ENCODE results near the gene ASCC3. TPM values are rescaled to one million over a fixed set of nuclear protein-coding genes. Genes with fewer than 3 reads are reported as not detected.
"Not testable (repeated sequence)": the region's sequence is repeated elsewhere in the genome, so short reads cannot be mapped to it uniquely, and the experiment has no call there.

The ASCC3 gene
- total and polyA plus RNA-seq, 4 donors: 12.8 to 32.7 (median 16.4) TPM

GRCh38 chr6:100838011-100838410 lies 43.1 kb downstream of the ASCC3 start (continued):
- TF ChIP-seq CTCF (IDR thresholded peaks at IDR 0.05; ENCODE audit: low read depth, low read length, missing input control) (no peak), SP1 (IDR thresholded peaks at IDR 0.05) (no peak)

DNA sequence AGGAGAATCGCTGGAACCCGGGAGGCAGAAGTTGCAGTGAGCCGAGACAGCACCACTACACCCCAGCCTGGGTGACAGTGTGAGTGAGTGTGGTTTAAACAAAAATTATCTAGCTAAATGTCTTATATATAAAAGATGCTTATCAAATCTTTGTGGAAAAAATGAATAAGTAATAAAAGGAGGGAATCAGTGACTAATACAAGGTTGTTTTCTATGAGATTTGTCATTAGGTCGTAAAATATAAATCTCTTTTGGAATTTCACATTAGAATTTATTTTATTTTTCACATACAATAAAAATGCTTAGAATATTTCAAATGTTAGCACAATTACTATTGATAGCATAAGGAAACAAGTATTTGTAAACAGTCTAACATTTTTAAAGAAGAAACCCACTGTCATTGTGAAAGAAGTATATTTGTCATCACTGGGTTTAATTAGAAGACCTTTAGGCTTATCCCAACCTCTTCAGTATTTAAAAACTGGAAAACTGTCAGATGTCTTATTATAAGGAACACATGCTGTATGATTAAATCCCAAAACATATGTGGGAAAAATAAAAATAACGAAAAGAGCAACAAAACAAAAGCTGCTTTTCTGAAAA lies 47.1 kb downstream of the ASCC3 start:
- Histone ChIP-seq H3K4me1 (ENCODE audit: control insufficient read depth in 4 of 4, insufficient read depth in 4 of 4, low read length in 3 of 4) (no peaks in the 10 kb centered on the region), H3K9me3 (ENCODE audit: control insufficient read depth in 4 of 4, low read length in 3 of 4) (no peaks in the 10 kb centered on the region), H3K27me3 (ENCODE audit: control insufficient read depth in 4 of 4, insufficient read depth in 4 of 4, low read length in 3 of 4) (no peaks in the 10 kb centered on the region), H3K9ac (ENCODE audit: low read depth in 1 of 2, low read length in 2 of 2) (no peak overlapping the region), H3K36me3 (ENCODE audit: control insufficient read depth in 4 of 4, insufficient read depth in 3 of 4, low read depth in 1 of 4, low read length in 3 of 4) (peaks cover 0 to under 1% (median 0%) of the 10 kb centered on the region in 4 donors), H3K27ac (ENCODE audit: low read depth in 1 of 2, low read length in 2 of 2) (no peak overlapping the region), H3K4me3 (ENCODE audit: low read depth in 1 of 3, low read length in 3 of 3) (no peak overlapping the region)
- DNase-seq (ENCODE audit: low spot score): no peak
- WGBS: 99% methylated on average over 5 of the region's 5 CpGs
- no peak for TF ChIP-seq TAF1 (conservative IDR thresholded peaks at IDR 0.05)
- TF ChIP-seq FOXA1 (IDR thresholded peaks at IDR 0.05): no peak
- no peak for TF ChIP-seq MAX (IDR thresholded peaks at IDR 0.05)
- no peak for TF ChIP-seq EGR1 (IDR thresholded peaks at IDR 0.05; ENCODE audit: low read depth in 2 of 2)
- TF ChIP-seq HNF4A (conservative IDR thresholded peaks at IDR 0.05): no peak
- TF ChIP-seq HNF4G (IDR thresholded peaks at IDR 0.05): no peak
- TF ChIP-seq, protein P1, sequence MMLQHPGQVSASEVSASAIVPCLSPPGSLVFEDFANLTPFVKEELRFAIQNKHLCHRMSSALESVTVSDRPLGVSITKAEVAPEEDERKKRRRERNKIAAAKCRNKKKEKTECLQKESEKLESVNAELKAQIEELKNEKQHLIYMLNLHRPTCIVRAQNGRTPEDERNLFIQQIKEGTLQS (IDR thresholded peaks at IDR 0.05): no peak
- TF ChIP-seq SP1 (IDR thresholded peaks at IDR 0.05): no peak
- TF ChIP-seq RXRA (IDR thresholded peaks at IDR 0.05): no peak
- no peak for TF ChIP-seq JUND (IDR thresholded peaks at IDR 0.05)
- no peak for TF ChIP-seq NR2F2 (IDR thresholded peaks at IDR 0.05)
- TF ChIP-seq GABPA (IDR thresholded peaks at IDR 0.05 in 1 of 2, conservative IDR thresholded peaks at IDR 0.05 in 1 of 2): no peak
- TF ChIP-seq, protein P2, sequence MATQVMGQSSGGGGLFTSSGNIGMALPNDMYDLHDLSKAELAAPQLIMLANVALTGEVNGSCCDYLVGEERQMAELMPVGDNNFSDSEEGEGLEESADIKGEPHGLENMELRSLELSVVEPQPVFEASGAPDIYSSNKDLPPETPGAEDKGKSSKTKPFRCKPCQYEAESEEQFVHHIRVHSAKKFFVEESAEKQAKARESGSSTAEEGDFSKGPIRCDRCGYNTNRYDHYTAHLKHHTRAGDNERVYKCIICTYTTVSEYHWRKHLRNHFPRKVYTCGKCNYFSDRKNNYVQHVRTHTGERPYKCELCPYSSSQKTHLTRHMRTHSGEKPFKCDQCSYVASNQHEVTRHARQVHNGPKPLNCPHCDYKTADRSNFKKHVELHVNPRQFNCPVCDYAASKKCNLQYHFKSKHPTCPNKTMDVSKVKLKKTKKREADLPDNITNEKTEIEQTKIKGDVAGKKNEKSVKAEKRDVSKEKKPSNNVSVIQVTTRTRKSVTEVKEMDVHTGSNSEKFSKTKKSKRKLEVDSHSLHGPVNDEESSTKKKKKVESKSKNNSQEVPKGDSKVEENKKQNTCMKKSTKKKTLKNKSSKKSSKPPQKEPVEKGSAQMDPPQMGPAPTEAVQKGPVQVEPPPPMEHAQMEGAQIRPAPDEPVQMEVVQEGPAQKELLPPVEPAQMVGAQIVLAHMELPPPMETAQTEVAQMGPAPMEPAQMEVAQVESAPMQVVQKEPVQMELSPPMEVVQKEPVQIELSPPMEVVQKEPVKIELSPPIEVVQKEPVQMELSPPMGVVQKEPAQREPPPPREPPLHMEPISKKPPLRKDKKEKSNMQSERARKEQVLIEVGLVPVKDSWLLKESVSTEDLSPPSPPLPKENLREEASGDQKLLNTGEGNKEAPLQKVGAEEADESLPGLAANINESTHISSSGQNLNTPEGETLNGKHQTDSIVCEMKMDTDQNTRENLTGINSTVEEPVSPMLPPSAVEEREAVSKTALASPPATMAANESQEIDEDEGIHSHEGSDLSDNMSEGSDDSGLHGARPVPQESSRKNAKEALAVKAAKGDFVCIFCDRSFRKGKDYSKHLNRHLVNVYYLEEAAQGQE (IDR thresholded peaks at IDR 0.05): no peak
- TF ChIP-seq YY1 (IDR thresholded peaks at IDR 0.05): no peak
- no peak for TF ChIP-seq FOXA2 (IDR thresholded peaks at IDR 0.05)
- TF ChIP-seq CTCF (IDR thresholded peaks at IDR 0.05; ENCODE audit: low read depth, low read length, missing input control): no peak
- no peak for TF ChIP-seq ZBTB33 (IDR thresholded peaks at IDR 0.05)

- H3K9ac ChIP-seq (ENCODE audit: low read depth in 1 of 2, low read length in 2 of 2); H3K4me1 ChIP-seq (ENCODE audit: control insufficient read depth in 4 of 4, insufficient read depth in 4 of 4, low read length in 3 of 4); H3K27me3 ChIP-seq (ENCODE audit: control insufficient read depth in 4 of 4, insufficient read depth in 4 of 4, low read length in 3 of 4); H3K9me3 ChIP-seq (ENCODE audit: control insufficient read depth in 4 of 4, low read length in 3 of 4); H3K27ac ChIP-seq (ENCODE audit: low read depth in 1 of 2, low read length in 2 of 2); H3K4me3 ChIP-seq (ENCODE audit: low read depth in 1 of 3, low read length in 3 of 3); H3K36me3 ChIP-seq (ENCODE audit: control insufficient read depth in 4 of 4, insufficient read depth in 3 of 4, low read depth in 1 of 4, low read length in 3 of 4); DNase-seq (ENCODE audit: low spot score): not testable (repeated sequence)
- 99% methylated on average over 27 of the region's 27 CpGs for WGBS
Measured at GRCh38 chr6:100829077-100829595, 52.0 kb downstream of the ASCC3 start.

All from liver (tissue), 9 donors.